Effector CD8-positive, alpha-beta T cell (primary cell): Measurements from ENCODE around the gene CA7.
"Not testable (repeated sequence)": the region's sequence is repeated elsewhere in the genome, so short reads cannot be mapped to it uniquely, and the experiment has no call there.

ENCODE experiments used
- DNase-seq: peaks from one replicate; lab custom pipeline; 2025; lab: John Stamatoyannopoulos, UW

Gene CA7

GRCh38 chr16:66846266-66846665, 2.1 kb downstream of the CA7 start:
- no peak for DNase-seq

- DNase-seq, result no peak
Observed at GRCh38 chr16:66846831-66847230, 2.6 kb downstream of the CA7 start.

GRCh38 chr16:66847533-66848067, 3.4 kb downstream of the CA7 start:
- DNase-seq, result no peak

GRCh38 chr16:66848172-66848571, 4.0 kb downstream of the CA7 start:
- no peak for DNase-seq

- DNase-seq, result no peak
Observed at GRCh38 chr16:66849021-66849420, 4.8 kb downstream of the CA7 start.

GRCh38 chr16:66849549-66849948, 5.3 kb downstream of the CA7 start:
- DNase-seq, result no peak

- no peak for DNase-seq
Observed at GRCh38 chr16:66850115-66850815, 6.1 kb downstream of the CA7 start.

GRCh38 chr16:66851166-66851964, 7.2 kb downstream of the CA7 start:
- DNase-seq, result no peak

GRCh38 chr16:66853261-66854139, 9.3 kb downstream of the CA7 start:
- DNase-seq, result no peak

GRCh38 chr16:66856184-66856730, 12.0 kb downstream of the CA7 start:
- no peak for DNase-seq

GRCh38 chr16:66856801-66857200, 12.6 kb downstream of the CA7 start:
- DNase-seq, result no peak

GRCh38 chr16:66857437-66857836, 13.2 kb downstream of the CA7 start:
- no peak for DNase-seq

- DNase-seq, result no peak
Observed at GRCh38 chr16:66858740-66859396, 14.7 kb downstream of the CA7 start.

- DNase-seq, result no peak
Observed at GRCh38 chr16:66859397-66860068, 15.3 kb downstream of the CA7 start.

- no peak for DNase-seq
Observed at GRCh38 chr16:66862023-66862520, 17.9 kb downstream of the CA7 start.

- no peak for DNase-seq
Observed at GRCh38 chr16:66863707-66864106, 19.5 kb downstream of the CA7 start.

GRCh38 chr16:66869424-66869823, 25.2 kb downstream of the CA7 start:
- no peak for DNase-seq

GRCh38 chr16:66871363-66871762, 27.1 kb downstream of the CA7 start:
- DNase-seq, result not testable (repeated sequence)

- DNase-seq, result no peak
Observed at GRCh38 chr16:66871840-66872239, 27.6 kb downstream of the CA7 start.

- no peak for DNase-seq
Observed at GRCh38 chr16:66872559-66872942, 28.3 kb downstream of the CA7 start.
